Measurements from ENCODE around the gene AKIRIN2. TPM values are rescaled to one million over a fixed set of nuclear protein-coding genes. Genes with fewer than 3 reads are reported as not detected.
A peak's percentile ranks its signal among the peaks of the same experiment; 100 is the strongest.
"Not testable (repeated sequence)": the region's sequence is repeated elsewhere in the genome, so short reads cannot be mapped to it uniquely, and the experiment has no call there.

AKIRIN2 gene
- total RNA-seq, 1 donor from 2014 or later, result 30.7 TPM

GRCh38 chr6:87697581-87698546, 4.2 kb downstream of the AKIRIN2 start:
- intact Hi-C loops (cut with micrococcal nuclease), result no loop called here
- DNase-seq (no peak), ATAC-seq (no peak)

- ATAC-seq; DNase-seq; intact Hi-C loops (cut with micrococcal nuclease): not testable (repeated sequence)
These were observed 5.2 kb downstream of the AKIRIN2 start for GRCh38 chr6:87696817-87697216.

GRCh38 chr6:87692086-87692485, 9.9 kb downstream of the AKIRIN2 start:
- ATAC-seq (no peak), DNase-seq (no peak)
- intact Hi-C loops (cut with micrococcal nuclease), result no loop called here

- ATAC-seq, result no peak
- DNase-seq, result no peak
- intact Hi-C loops (cut with micrococcal nuclease), result no loop called here
These were observed 11.6 kb downstream of the AKIRIN2 start for GRCh38 chr6:87690441-87690840.

GRCh38 chr6:87687893-87688292, 14.1 kb downstream of the AKIRIN2 start:
- ATAC-seq; intact Hi-C loops (cut with micrococcal nuclease); DNase-seq: not testable (repeated sequence)

- DNase-seq (no peak), ATAC-seq (no peak)
- intact Hi-C loops (cut with micrococcal nuclease), result no loop called here
These were observed 14.7 kb downstream of the AKIRIN2 start for GRCh38 chr6:87687296-87687695.

- intact Hi-C loops (cut with micrococcal nuclease); ATAC-seq: not testable (repeated sequence)
These were observed 15.3 kb downstream of the AKIRIN2 start for GRCh38 chr6:87686636-87687205.

GRCh38 chr6:87684895-87685654, 17.0 kb downstream of the AKIRIN2 start:
- ATAC-seq (peak; percentile 47), DNase-seq (no peak)
- intact Hi-C loops (cut with micrococcal nuclease), result no loop called here

More at GRCh38 chr6:87686636-87687205, 15.3 kb downstream of the AKIRIN2 start:
- DNase-seq, result not testable (repeated sequence)

GRCh38 chr6:87683890-87684289, 18.1 kb downstream of the AKIRIN2 start:
- intact Hi-C loops (cut with micrococcal nuclease), result no loop called here
- ATAC-seq (no peak), DNase-seq (no peak)

- DNase-seq (no peak), ATAC-seq (no peak)
- intact Hi-C loops (cut with micrococcal nuclease), result no loop called here
These were observed 19.7 kb downstream of the AKIRIN2 start for GRCh38 chr6:87682310-87682709.

GRCh38 chr6:87675004-87675681, 26.9 kb downstream of the AKIRIN2 start:
- DNase-seq (no peak), ATAC-seq (peak; percentile 53)
- intact Hi-C loops (cut with micrococcal nuclease), result no loop called here

GRCh38 chr6:87674290-87674689, 27.7 kb downstream of the AKIRIN2 start:
- no peak for ATAC-seq
- no peak for DNase-seq
- intact Hi-C loops (cut with micrococcal nuclease), result no loop called here

GRCh38 chr6:87673237-87673636, 28.8 kb downstream of the AKIRIN2 start:
- intact Hi-C loops (cut with micrococcal nuclease), result no loop called here
- ATAC-seq (no peak), DNase-seq (no peak)

- intact Hi-C loops (cut with micrococcal nuclease), result no loop called here
- no peak for DNase-seq
- ATAC-seq, result no peak
These were observed 29.4 kb downstream of the AKIRIN2 start for GRCh38 chr6:87672641-87673040.

GRCh38 chr6:87671555-87672029, 30.4 kb downstream of the AKIRIN2 start:
- DNase-seq (no peak), ATAC-seq (peak; percentile 17)
- intact Hi-C loops (cut with micrococcal nuclease), result no loop called here

- intact Hi-C loops (cut with micrococcal nuclease), result no loop called here
- DNase-seq, result no peak
- ATAC-seq, result no peak
These were observed 31.3 kb downstream of the AKIRIN2 start for GRCh38 chr6:87670707-87671106.

GRCh38 chr6:87669051-87669450, 33.0 kb downstream of the AKIRIN2 start:
- intact Hi-C loops (cut with micrococcal nuclease), result no loop called here
- ATAC-seq, result no peak
- no peak for DNase-seq

GRCh38 chr6:87668013-87668412, 34.0 kb downstream of the AKIRIN2 start:
- no peak for DNase-seq
- no peak for ATAC-seq
- intact Hi-C loops (cut with micrococcal nuclease), result no loop called here

GRCh38 chr6:87667032-87667431, 35.0 kb downstream of the AKIRIN2 start:
- ATAC-seq, result no peak
- intact Hi-C loops (cut with micrococcal nuclease), result no loop called here
- no peak for DNase-seq

Measured in left ventricle myocardium superior (tissue), 1 donor.